ENCODE results near the gene PLCL1. TPM values are rescaled to one million over a fixed set of nuclear protein-coding genes. Genes with fewer than 3 reads are reported as not detected.
"Not testable (repeated sequence)": the region's sequence is repeated elsewhere in the genome, so short reads cannot be mapped to it uniquely, and the experiment has no call there.

The PLCL1 gene
- total and polyA plus RNA-seq, 2 experiments from 2014 or later, result 0.80 to 2.3 TPM

GRCh38 chr2:197822333-197822732, 17.9 kb downstream of the PLCL1 start:
- Histone ChIP-seq H3K27me3 (replicated peaks; ENCODE audit: insufficient read depth) (no peaks in the 10 kb centered on the region), H3K9ac (no peak overlapping the region), H3K36me3 (ENCODE audit: low read depth) (no peaks in the 10 kb centered on the region), H3K9me3 (ENCODE audit: low read depth) (no peaks in the 10 kb centered on the region), H3K4me3 (no peak overlapping the region), H3K79me2 (ENCODE audit: insufficient read depth) (no peaks in the 10 kb centered on the region), H2AFZ (no peak overlapping the region), H3K9me2 (ENCODE audit: insufficient read depth) (no peaks in the 10 kb centered on the region), H3F3A (ENCODE audit: insufficient read depth) (no peaks in the 10 kb centered on the region), H3K27ac (no peak overlapping the region), H3K4me2 (ENCODE audit: unreplicated experiment) (no peak overlapping the region), H3K4me1 (ENCODE audit: insufficient read depth) (no peaks in the 10 kb centered on the region), H4K20me1 (ENCODE audit: insufficient read depth) (no peaks in the 10 kb centered on the region)
- no peak for DNase-seq
- in situ Hi-C loops (cut with MboI), result no loop called here
- no peak for TF ChIP-seq EZH2phosphoT487 (IDR thresholded peaks at IDR 0.05; ENCODE audit: insufficient read depth, low read depth)
- TF ChIP-seq EZH2 (IDR thresholded peaks at IDR 0.05; ENCODE audit: insufficient read depth, poor library complexity, severe bottlenecking), result no peak
- WGBS, 2 experiments (ENCODE audit: low coverage in 1 of 2, low lambda C conversion rate in 2 of 2, missing lambda C conversion rate in 2 of 2), result 57 to 61% methylated on average over 2 of the region's 2 CpGs

GRCh38 chr2:197827618-197828017, 23.2 kb downstream of the PLCL1 start:
- H3K4me3 ChIP-seq, result no peak overlapping the region
- H3K79me2 ChIP-seq (ENCODE audit: insufficient read depth), result no peaks in the 10 kb centered on the region
- 84 to 86% methylated on average over 2 of the region's 2 CpGs for WGBS, 2 experiments (ENCODE audit: low coverage in 1 of 2, low lambda C conversion rate in 2 of 2, missing lambda C conversion rate in 2 of 2)
- H3K9me2 ChIP-seq (ENCODE audit: insufficient read depth), result no peaks in the 10 kb centered on the region
- H3K27ac ChIP-seq, result no peak overlapping the region
- in situ Hi-C loops (cut with MboI), result no loop called here
- H3K9me3 ChIP-seq (ENCODE audit: low read depth), result no peaks in the 10 kb centered on the region
- peak overlapping the region; percentile 36 for H3K4me2 ChIP-seq (ENCODE audit: unreplicated experiment)
- no peaks in the 10 kb centered on the region for H4K20me1 ChIP-seq (ENCODE audit: insufficient read depth)
- no peak for TF ChIP-seq EZH2phosphoT487 (IDR thresholded peaks at IDR 0.05; ENCODE audit: insufficient read depth, low read depth)
- TF ChIP-seq EZH2 (IDR thresholded peaks at IDR 0.05; ENCODE audit: insufficient read depth, poor library complexity, severe bottlenecking), result no peak
- no peak overlapping the region for H3K9ac ChIP-seq
- H3K4me1 ChIP-seq (ENCODE audit: insufficient read depth), result peaks cover 17% of the 10 kb centered on the region
- peak; percentile 66 for DNase-seq
- no peak overlapping the region for H2AFZ ChIP-seq
- H3K27me3 ChIP-seq (replicated peaks; ENCODE audit: insufficient read depth), result no peaks in the 10 kb centered on the region
- no peaks in the 10 kb centered on the region for H3K36me3 ChIP-seq (ENCODE audit: low read depth)
- no peaks in the 10 kb centered on the region; the same call in 1 of the 2 replicates for H3F3A ChIP-seq (ENCODE audit: insufficient read depth)

GRCh38 chr2:197828464-197829135, 24.2 kb downstream of the PLCL1 start:
- WGBS, 2 experiments (ENCODE audit: low coverage in 1 of 2, low lambda C conversion rate in 2 of 2, missing lambda C conversion rate in 2 of 2), result 0 to 2% methylated on average over 1 of the region's 1 CpG
- H3K27me3 ChIP-seq (replicated peaks; ENCODE audit: insufficient read depth), result no peaks in the 10 kb centered on the region
- DNase-seq, result peak; percentile 60
- H3K79me2 ChIP-seq (ENCODE audit: insufficient read depth), result no peaks in the 10 kb centered on the region
- H3K4me1 ChIP-seq (ENCODE audit: insufficient read depth), result peaks cover 17% of the 10 kb centered on the region
- H2AFZ ChIP-seq, result no peak overlapping the region
- no peak overlapping the region for H3K27ac ChIP-seq
- H3F3A ChIP-seq (ENCODE audit: insufficient read depth), result no peaks in the 10 kb centered on the region; the same call in 1 of the 2 replicates
- H3K9me2 ChIP-seq (ENCODE audit: insufficient read depth), result no peaks in the 10 kb centered on the region
- H3K36me3 ChIP-seq (ENCODE audit: low read depth), result no peaks in the 10 kb centered on the region
- no peaks in the 10 kb centered on the region for H4K20me1 ChIP-seq (ENCODE audit: insufficient read depth)
- in situ Hi-C loops (cut with MboI), result no loop called here
- H3K9me3 ChIP-seq (ENCODE audit: low read depth), result no peaks in the 10 kb centered on the region
- H3K9ac ChIP-seq, result no peak overlapping the region
- no peak overlapping the region for H3K4me3 ChIP-seq
- H3K4me2 ChIP-seq (ENCODE audit: unreplicated experiment), result peak overlapping the region; percentile 36
- TF ChIP-seq EZH2 (IDR thresholded peaks at IDR 0.05; ENCODE audit: insufficient read depth, poor library complexity, severe bottlenecking) (no peak), EZH2phosphoT487 (IDR thresholded peaks at IDR 0.05; ENCODE audit: insufficient read depth, low read depth) (no peak)

GRCh38 chr2:197834771-197835170, 30.4 kb downstream of the PLCL1 start:
- peaks cover 17% of the 10 kb centered on the region; the same call in 1 of the 2 replicates for H3F3A ChIP-seq (ENCODE audit: insufficient read depth)
- 78 to 88% methylated on average over 2 of the region's 2 CpGs for WGBS, 2 experiments (ENCODE audit: low coverage in 1 of 2, low lambda C conversion rate in 2 of 2, missing lambda C conversion rate in 2 of 2)
- in situ Hi-C loops (cut with MboI); H3K9me2 ChIP-seq (ENCODE audit: insufficient read depth); H2AFZ ChIP-seq; H3K36me3 ChIP-seq (ENCODE audit: low read depth); H3K79me2 ChIP-seq (ENCODE audit: insufficient read depth); H3K9ac ChIP-seq; H3K4me2 ChIP-seq (ENCODE audit: unreplicated experiment); H3K4me3 ChIP-seq; H3K27ac ChIP-seq; H4K20me1 ChIP-seq (ENCODE audit: insufficient read depth); H3K4me1 ChIP-seq (ENCODE audit: insufficient read depth); DNase-seq; H3K27me3 ChIP-seq (replicated peaks; ENCODE audit: insufficient read depth); H3K9me3 ChIP-seq (ENCODE audit: low read depth): not testable (repeated sequence)

Data from GM23248 (cell line).